Naive thymus-derived CD8-positive, alpha-beta T cell (primary cell): Measurements from ENCODE around the gene NSUN3. TPM values are rescaled to one million over a fixed set of nuclear protein-coding genes. Genes with fewer than 3 reads are reported as not detected.

Experiments used
- polyA plus RNA-seq, 3 donors: library from polyadenylated mRNA; unstranded; fragments of 300-500 nt; fragmentation: Illumina TruSeq; gene quantifications; one replicate each; pipeline ENCODE4 v1.2.3, GENCODE V29; 2021
- total RNA-seq, 8 experiments: library from RNA in 2 of 8; stranded (reverse) in 2 of 8; gene quantifications; one replicate each; pipeline ENCODE4 v1.2.3 and lab custom pipeline; 2021 to 2026

NSUN3 gene
- total and polyA plus RNA-seq, 5 experiments from 2014 or later, result 7.8 to 22.5 (median 10.9) TPM

Other genes with a start within 250 kb of the NSUN3 start
- gene PROS1, start 89.2 kb upstream of the NSUN3 start, total RNA-seq, result not detected
- gene PROS1, start 89.2 kb upstream of the NSUN3 start, polyA plus RNA-seq, result not detected
- 1 to 10 TPM; 8.0 to 9.6 TPM for gene ARL13B, start 82.9 kb upstream of the NSUN3 start, total RNA-seq
- 1 to 10 TPM; 3.4 to 7.4 (median 4.4) TPM for gene ARL13B, start 82.9 kb upstream of the NSUN3 start, polyA plus RNA-seq
- gene STX19, start 34.5 kb upstream of the NSUN3 start, total RNA-seq, result not detected
- gene STX19, start 34.5 kb upstream of the NSUN3 start, polyA plus RNA-seq, result under 1 TPM in 1 of 3 donors, not detected in 2; 0.40 TPM
- 10 to 100 TPM; 10.7 to 10.8 TPM for gene DHFR2, start 145 bp upstream of the NSUN3 start, total RNA-seq
- gene DHFR2, start 145 bp upstream of the NSUN3 start, polyA plus RNA-seq, result 1 to 10 TPM; 2.5 to 5.7 (median 2.7) TPM